ENCODE results near the gene DBF4. TPM values are rescaled to one million over a fixed set of nuclear protein-coding genes. Genes with fewer than 3 reads are reported as not detected.
"Not testable (repeated sequence)": the region's sequence is repeated elsewhere in the genome, so short reads cannot be mapped to it uniquely, and the experiment has no call there.

DBF4 gene
- total RNA-seq, 1 donor from 2014 or later, result 23.7 TPM

DNA sequence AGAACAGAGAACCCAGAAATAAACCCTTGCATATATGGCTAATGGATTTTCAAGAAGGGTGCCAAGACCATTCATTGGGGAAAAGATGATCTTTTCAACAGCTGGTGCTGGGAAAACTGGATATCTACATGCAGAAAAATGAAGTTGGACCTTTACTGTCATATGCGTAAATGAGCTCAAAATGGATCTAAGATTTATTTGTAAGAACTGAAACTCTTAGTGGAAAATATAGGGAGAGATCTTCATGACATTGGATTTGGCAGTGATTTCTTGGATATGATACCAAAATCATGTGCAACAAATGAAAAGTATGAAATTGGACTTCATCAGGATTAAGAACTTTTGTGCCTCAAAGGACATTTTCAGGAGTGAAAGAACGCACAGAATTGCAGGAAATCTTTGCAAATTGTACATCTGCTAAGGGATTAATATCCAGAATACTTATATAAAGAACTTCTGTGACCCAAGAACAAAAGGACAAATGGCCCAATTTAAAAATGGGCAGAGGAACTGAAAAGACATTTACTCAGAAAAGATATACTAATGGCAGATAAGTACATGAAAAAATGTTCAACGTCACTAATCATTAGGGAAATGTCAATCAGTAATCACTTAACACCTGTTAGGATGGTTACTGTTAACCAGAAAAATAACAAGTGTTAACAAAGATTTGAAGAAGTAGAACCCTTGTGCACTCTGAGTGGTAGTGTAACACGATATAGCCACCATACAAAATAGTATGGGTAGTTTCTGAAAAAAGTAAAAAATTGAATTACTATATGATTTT is 6.1 kb downstream of the DBF4 start:
- no peak for DNase-seq (ENCODE audit: low read depth, low spot score)

DNA sequence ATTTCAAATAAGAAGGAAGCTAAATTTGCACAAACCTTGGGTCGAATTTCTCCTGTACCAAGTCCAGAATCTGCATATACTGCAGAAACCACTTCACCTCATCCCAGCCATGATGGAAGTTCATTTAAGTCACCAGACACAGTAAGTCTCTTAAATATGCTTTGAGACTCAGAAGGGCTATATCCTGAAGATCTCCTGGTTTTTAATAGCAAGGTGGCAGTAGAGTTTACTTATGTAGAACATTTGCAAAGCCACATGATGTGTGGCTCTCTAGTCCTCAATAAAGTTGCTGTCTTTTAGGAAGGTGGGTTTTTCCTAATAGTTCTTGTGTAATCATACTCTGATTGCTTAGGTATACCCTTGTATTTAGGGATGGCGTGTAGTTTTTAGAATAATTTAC is 8.7 kb downstream of the DBF4 start:
- DNase-seq (ENCODE audit: low read depth, low spot score), result no peak

DNA sequence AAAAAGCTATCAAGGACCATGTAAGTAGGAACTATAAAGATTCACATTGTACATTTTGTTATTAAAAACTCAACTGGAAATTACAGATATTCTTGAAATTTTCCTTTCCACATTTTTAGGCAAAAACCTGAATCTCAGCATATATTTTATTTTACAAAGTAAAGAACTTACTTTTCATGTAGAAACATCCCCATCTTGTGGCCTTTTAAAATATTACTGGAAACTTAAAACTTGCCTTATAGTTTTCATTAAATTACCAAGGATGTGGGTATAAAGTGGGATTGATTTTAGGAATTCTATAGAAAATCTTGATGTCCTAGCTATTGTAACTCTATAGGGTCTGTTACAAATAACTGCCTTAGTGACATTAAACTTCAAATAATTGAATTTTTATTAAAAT is 10.6 kb downstream of the DBF4 start:
- DNase-seq (ENCODE audit: low read depth, low spot score), result peak; percentile 10

- no peak for DNase-seq (ENCODE audit: low read depth, low spot score)
Observed at GRCh38 chr7:87895363-87895762, 19.1 kb downstream of the DBF4 start.

- no peak for DNase-seq (ENCODE audit: low read depth, low spot score)
Observed at GRCh38 chr7:87899255-87899654, 23.0 kb downstream of the DBF4 start.

GRCh38 chr7:87907136-87907906 is 31.0 kb downstream of the DBF4 start:
- DNase-seq (ENCODE audit: low read depth, low spot score), result not testable (repeated sequence)

GRCh38 chr7:87908814-87909213 is 32.5 kb downstream of the DBF4 start:
- not testable (repeated sequence) for DNase-seq (ENCODE audit: low read depth, low spot score)

GRCh38 chr7:87912121-87912520 is 35.8 kb downstream of the DBF4 start:
- DNase-seq (ENCODE audit: low read depth, low spot score), result no peak

- DNase-seq (ENCODE audit: low read depth, low spot score), result no peak
Observed at GRCh38 chr7:87918740-87919139, 42.4 kb downstream of the DBF4 start.

GRCh38 chr7:87919875-87920274 is 43.6 kb downstream of the DBF4 start:
- no peak for DNase-seq (ENCODE audit: low read depth, low spot score)

- no peak for DNase-seq (ENCODE audit: low read depth, low spot score)
Observed at GRCh38 chr7:87920578-87920977, 44.3 kb downstream of the DBF4 start.

DNA sequence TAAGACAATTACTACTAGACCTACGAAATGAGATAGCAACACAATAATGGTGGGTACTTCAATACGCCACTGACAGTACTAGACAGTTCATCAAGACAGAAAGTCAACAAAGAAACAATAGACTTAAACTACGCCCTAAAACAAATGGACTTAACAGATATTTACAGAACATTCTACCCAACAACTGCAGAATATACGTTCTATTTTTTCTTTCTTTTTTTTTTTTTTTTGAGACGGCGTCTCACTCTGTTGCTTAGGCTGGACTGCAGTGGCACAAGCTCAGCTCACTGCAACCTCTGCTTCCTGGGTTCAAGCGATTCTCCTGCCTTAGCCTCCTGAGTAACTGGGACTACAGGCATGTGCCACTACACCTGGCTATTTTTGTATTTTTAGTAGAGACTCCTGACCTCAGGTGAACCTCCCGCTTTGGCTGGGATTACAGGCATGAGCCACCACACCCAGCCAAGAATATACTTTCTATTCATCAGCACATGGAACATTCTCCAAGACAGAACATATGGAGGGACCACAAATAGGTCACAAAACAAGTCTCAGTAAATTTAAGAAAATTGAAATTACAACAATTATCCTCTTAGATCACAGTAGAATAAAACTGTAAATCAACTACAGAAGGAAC is 46.6 kb downstream of the DBF4 start:
- DNase-seq (ENCODE audit: low read depth, low spot score), result not testable (repeated sequence)

DNA sequence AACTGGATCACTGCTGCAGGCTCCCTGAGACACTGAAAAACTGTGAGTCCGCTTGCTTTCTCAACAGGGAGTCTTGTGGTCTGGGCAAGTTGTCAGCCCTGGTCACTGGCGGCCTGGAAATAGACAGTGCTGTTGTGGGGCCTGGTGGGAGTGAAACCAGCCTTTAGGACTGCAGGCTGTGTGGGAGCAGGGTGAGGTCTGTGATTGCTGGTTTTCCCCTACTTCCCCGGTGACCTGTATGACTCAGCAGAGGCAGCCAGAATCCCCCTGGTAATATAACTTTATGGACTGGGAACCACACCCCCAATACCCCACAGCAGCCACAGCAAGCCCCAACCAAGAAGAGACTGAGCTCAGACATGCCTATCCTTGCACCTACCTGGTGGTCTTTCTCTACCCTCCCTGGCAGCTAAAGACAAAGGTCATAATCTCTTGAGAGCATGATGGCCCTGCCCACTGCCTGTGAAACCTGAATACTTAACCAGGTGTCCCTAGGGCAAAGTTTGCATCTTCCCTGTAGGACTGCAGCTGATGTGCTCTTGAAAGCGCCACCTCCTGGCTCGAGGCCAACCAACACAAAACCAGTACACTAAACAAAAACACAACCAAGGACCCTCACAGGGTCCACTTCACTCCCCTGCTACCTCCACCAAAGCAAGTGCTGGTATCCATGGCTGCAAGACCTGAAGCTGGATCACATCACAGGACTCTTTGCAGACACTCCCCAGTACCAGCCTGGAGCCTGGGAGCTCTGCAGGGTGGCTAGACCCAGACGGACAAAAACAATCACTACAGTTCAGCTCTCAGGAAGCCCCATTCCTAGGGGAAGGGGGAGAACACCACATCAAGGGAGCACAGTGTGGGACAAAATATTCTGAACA is 50.5 kb downstream of the DBF4 start:
- no peak for DNase-seq (ENCODE audit: low read depth, low spot score)

DNA sequence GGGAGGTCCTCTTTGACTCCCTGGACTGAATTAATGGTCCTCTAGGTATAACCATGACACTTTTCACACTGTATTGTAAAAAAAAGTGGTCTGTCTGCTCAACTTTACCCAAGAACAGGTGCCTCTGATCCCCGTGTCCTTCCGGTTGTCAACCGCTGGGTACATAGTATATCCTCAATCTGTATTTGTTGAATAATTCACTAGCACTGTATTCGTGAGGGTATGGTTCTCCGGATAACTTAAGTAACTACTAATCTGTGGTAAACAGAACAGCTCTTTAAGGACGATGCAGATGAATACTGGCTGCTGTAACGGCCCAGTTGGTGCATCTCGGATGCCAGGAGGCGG is 57.3 kb downstream of the DBF4 start:
- no peak for DNase-seq (ENCODE audit: low read depth, low spot score)

- peak; percentile 51 for DNase-seq (ENCODE audit: low read depth, low spot score)
Observed at GRCh38 chr7:87933953-87934698, 57.8 kb downstream of the DBF4 start, which contains the start of gene ADAM22. Gene ADAM22, plus strand, starts transcription at chr7:87934251. Its CDS starts 215 bp downstream, at chr7:87934466.

DNA sequence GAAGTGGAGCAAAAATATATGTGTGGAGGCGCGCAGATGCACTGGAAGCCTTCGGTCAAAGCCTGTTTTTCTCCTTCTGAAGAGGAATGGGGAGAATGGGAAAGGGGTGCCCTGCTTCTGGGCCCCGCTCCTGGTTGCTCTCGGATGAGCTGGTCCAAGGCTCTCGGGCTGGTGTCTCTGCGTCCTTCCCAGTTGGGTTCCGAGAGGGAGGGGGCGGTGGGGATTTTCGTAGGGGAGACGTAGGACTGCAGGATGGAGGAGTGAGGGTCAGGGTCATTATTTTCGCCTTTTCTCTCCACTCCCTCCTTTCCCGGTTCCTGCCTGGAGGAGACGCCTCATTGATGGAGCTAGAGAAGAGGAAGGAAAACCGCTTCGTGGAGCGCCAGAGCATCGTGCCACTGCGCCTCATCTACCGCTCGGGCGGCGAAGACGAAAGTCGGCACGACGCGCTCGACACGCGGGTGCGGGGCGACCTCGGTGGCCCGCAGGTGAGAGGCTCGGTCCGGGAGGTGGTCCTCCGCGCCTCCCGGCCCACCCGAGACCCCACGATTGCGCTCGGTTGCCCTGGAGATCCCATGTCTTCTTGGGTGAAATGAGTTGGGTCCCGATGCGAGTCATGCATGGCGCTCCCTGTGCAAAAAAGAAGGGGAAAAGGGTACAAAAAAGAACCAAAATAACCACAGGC is 58.5 kb downstream of the DBF4 start:
- DNase-seq (ENCODE audit: low read depth, low spot score), result no peak

GRCh38 chr7:87935384-87935706 is 59.1 kb downstream of the DBF4 start:
- DNase-seq (ENCODE audit: low read depth, low spot score), result no peak

GRCh38 chr7:87941138-87941537 is 64.8 kb downstream of the DBF4 start:
- no peak for DNase-seq (ENCODE audit: low read depth, low spot score)

- DNase-seq (ENCODE audit: low read depth, low spot score), result no peak
Observed at GRCh38 chr7:87944547-87944946, 68.3 kb downstream of the DBF4 start.

- DNase-seq (ENCODE audit: low read depth, low spot score), result not testable (repeated sequence)
Observed at GRCh38 chr7:87945926-87946325, 69.6 kb downstream of the DBF4 start.

All from pulmonary artery endothelial cell (primary cell).